Measurements from ENCODE around the gene PGGHG. TPM values are rescaled to one million over a fixed set of nuclear protein-coding genes. Genes with fewer than 3 reads are reported as not detected.
"Not testable (repeated sequence)": the region's sequence is repeated elsewhere in the genome, so short reads cannot be mapped to it uniquely, and the experiment has no call there.

The PGGHG gene
- total and polyA plus RNA-seq, 8 donors = 8.9 to 4,700 (median 357) TPM

- DNase-seq (no peak), FAIRE-seq (no peak), ATAC-seq (peak in 1 of 4 donors; percentile 11)
- no peak for TF ChIP-seq CTCF (IDR thresholded peaks at IDR 0.05)
- intact Hi-C loops (cut with DNase I) = no loop called here
- Histone ChIP-seq H3K9me3 (no peaks in the 10 kb centered on the region), H3K4me3 (no peak overlapping the region), H3K27me3 (no peaks in the 10 kb centered on the region), H3K4me1 (peaks cover 0 to 15% (median 7%) of the 10 kb centered on the region in 3 donors), H3K27ac (peak overlapping the region; percentile 31 to 80 (median 70)), H3K36me3 (no peaks in the 10 kb centered on the region)
- 95 to 96% methylated on average over 3 of the region's 3 CpGs for WGBS, 2 donors
Measured at GRCh38 chr11:327581-327923, 38.6 kb downstream of the PGGHG start.

- TF ChIP-seq CTCF (IDR thresholded peaks at IDR 0.05) = no peak
- ATAC-seq (no peak), FAIRE-seq (no peak), DNase-seq (no peak)
- Histone ChIP-seq H3K4me3 (no peak overlapping the region), H3K9me3 (no peaks in the 10 kb centered on the region), H3K4me1 (peaks cover 0 to 15% (median 7%) of the 10 kb centered on the region in 3 donors), H3K27me3 (no peaks in the 10 kb centered on the region), H3K36me3 (no peaks in the 10 kb centered on the region), H3K27ac (no peak overlapping the region)
- intact Hi-C loops (cut with DNase I) = no loop called here
- WGBS, 2 donors = 90 to 97% methylated on average over 13 of the region's 13 CpGs
Measured at GRCh38 chr11:328012-328411, 39.1 kb downstream of the PGGHG start.

GRCh38 chr11:328516-329100, 39.7 kb downstream of the PGGHG start:
- H3K27me3 ChIP-seq; intact Hi-C loops (cut with DNase I); DNase-seq; H3K27ac ChIP-seq; ATAC-seq; H3K36me3 ChIP-seq; H3K4me3 ChIP-seq; H3K9me3 ChIP-seq; FAIRE-seq: not testable (repeated sequence)
- peaks cover 0 to 15% (median 7%) of the 10 kb centered on the region in 3 donors for H3K4me1 ChIP-seq
- WGBS, 2 donors = 92% methylated on average over 15 of the region's 15 CpGs

GRCh38 chr11:329886-330253, 40.9 kb downstream of the PGGHG start:
- ATAC-seq (no peak), DNase-seq (no peak), FAIRE-seq (no peak)
- H3K4me1 ChIP-seq = peaks cover 0 to 15% (median 7%) of the 10 kb centered on the region in 3 donors
- H3K27ac ChIP-seq = no peak overlapping the region
- H3K9me3 ChIP-seq = no peaks in the 10 kb centered on the region
- WGBS, 2 donors = 84 to 87% methylated on average over 2 of the region's 2 CpGs
- no peaks in the 10 kb centered on the region for H3K36me3 ChIP-seq
- intact Hi-C loops (cut with DNase I) = no loop called here
- H3K4me3 ChIP-seq = no peak overlapping the region
- TF ChIP-seq CTCF (IDR thresholded peaks at IDR 0.05) = no peak
- no peaks in the 10 kb centered on the region for H3K27me3 ChIP-seq

GRCh38 chr11:330307-330693, 41.4 kb downstream of the PGGHG start:
- FAIRE-seq = no peak
- 70 to 77% methylated on average over 14 of the region's 14 CpGs for WGBS, 2 donors

More at GRCh38 chr11:330307-330693, 41.4 kb downstream of the PGGHG start:
- intact Hi-C loops (cut with DNase I) = no loop called here
- H3K27ac ChIP-seq = no peak overlapping the region
- no peak for TF ChIP-seq CTCF (IDR thresholded peaks at IDR 0.05)
- H3K9me3 ChIP-seq = no peaks in the 10 kb centered on the region
- H3K4me3 ChIP-seq = no peak overlapping the region
- H3K27me3 ChIP-seq = no peaks in the 10 kb centered on the region
- peaks cover 0 to 15% (median 7%) of the 10 kb centered on the region in 3 donors for H3K4me1 ChIP-seq
- no peaks in the 10 kb centered on the region for H3K36me3 ChIP-seq
- no peak for ATAC-seq
- no peak for DNase-seq
